Panc1 (cell line): ENCODE measurements around the gene LYRM4. TPM values are rescaled to one million over a fixed set of nuclear protein-coding genes. Genes with fewer than 3 reads are reported as not detected.

Experiments
- ATAC-seq: fragments of 200-7000 bp; cut with Tn5 transposase; 2 replicates; pipeline ENCODE4 v1.9.1; 2020; ENCODE audit warnings: mild to moderate bottlenecking, moderate library complexity
- BruUV-seq: library from RNA; stranded (reverse); fragments of 400-500 nt; replicated peaks from 2 replicates; lab custom pipeline; 2021; lab: Mats Ljungman, UMichigan
- CTCF ChIA-PET: fragments of 300-600 bp; sonication (Branson Sonifier 250); formaldehyde crosslinking; loops from one replicate; lab custom pipeline; 2022; ENCODE audit warnings: antibody characterized with exemption; lab: Charles Lee
- POLR2A ChIA-PET: fragments of 300-600 bp; sonication (Branson Sonifier 250); formaldehyde crosslinking; loops from one replicate; lab custom pipeline; 2022; ENCODE audit warnings: antibody characterized with exemption; lab: Charles Lee
- DNase-seq: peaks from one replicate; pipeline ENCODE4 v3.0.0-alpha.2; 2010; ENCODE audit warnings: low read depth, low spot score
- H3K27ac ChIP-seq: 2 replicates; pipeline ENCODE4 v1.5.1; 2011; ENCODE audit warnings: mild to moderate bottlenecking, low read length, inconsistent platforms
- H3K27me3 ChIP-seq: fragments of 200-500 bp; sonication (Bioruptor generic); 2 replicates; pipeline ENCODE4 v1.6.0; 2014; ENCODE audit warnings: low read length, inconsistent platforms; ENCODE audit not compliant: control insufficient read depth, insufficient read depth
- H3K36me3 ChIP-seq: fragments of 200-500 bp; sonication (Bioruptor generic); 2 replicates; pipeline ENCODE4 v1.5.1; 2014; ENCODE audit warnings: inconsistent platforms, mild to moderate bottlenecking, low read length, moderate library complexity; ENCODE audit not compliant: control insufficient read depth, insufficient read depth
- H3K4me1 ChIP-seq: 2 replicates; pipeline ENCODE4 v1.5.1; 2011; ENCODE audit warnings: inconsistent platforms, mild to moderate bottlenecking, low read length, moderate library complexity; ENCODE audit not compliant: control insufficient read depth, insufficient read depth
- H3K4me3 ChIP-seq, 2 experiments: 2 replicates each; pipeline ENCODE4 v1.5.1; 2011 to 2012; ENCODE audit warnings: low read depth in 2 of 2, low read length in 2 of 2, mild to moderate bottlenecking in 2 of 2, inconsistent platforms in 1 of 2, moderate library complexity in 1 of 2
- H3K9me3 ChIP-seq: fragments of 200-500 bp; sonication (Bioruptor generic); 2 replicates; pipeline ENCODE4 v1.5.1; 2014; ENCODE audit warnings: low read depth, mild to moderate bottlenecking, inconsistent platforms, low read length, moderate library complexity; ENCODE audit not compliant: control insufficient read depth, insufficient read depth
- CTCF ChIP-seq: fragments of 450-650 bp; IDR thresholded peaks from 2 replicates; pipeline ENCODE4 v1.5.1; 2017; ENCODE audit warnings: mild to moderate bottlenecking
- POLR2AphosphoS5 ChIP-seq: IDR thresholded peaks from 2 replicates; pipeline ENCODE4 v1.6.1; 2012; ENCODE audit warnings: mild to moderate bottlenecking, low read depth, low read length, moderate library complexity
- SIN3A ChIP-seq: IDR thresholded peaks from 2 replicates; pipeline ENCODE4 v1.6.1; 2012; ENCODE audit warnings: low read depth, mild to moderate bottlenecking, low read length, moderate library complexity, borderline replicate concordance; ENCODE audit not compliant: insufficient read depth
- TCF7L2 ChIP-seq: IDR thresholded peaks from 2 replicates; pipeline ENCODE4 v1.6.1; 2011; ENCODE audit warnings: mild to moderate bottlenecking, low read depth, low read length, inconsistent platforms
- in situ Hi-C: cut with HindIII; loops from 2 replicates; pipeline ENCODE4 v1.10.0; 2016; ENCODE audit warnings: low sequenced_read_pairs, low pct_unique_long_range_greater_than_20kb
- intact Hi-C: fragments of 100-400 bp; cut with micrococcal nuclease; formaldehyde crosslinking; loops from one replicate; pipeline ENCODE4 v1.10.0; 2022; ENCODE audit not compliant: unreplicated experiment
- total RNA-seq: library from RNA; stranded (reverse); gene quantifications from one replicate; pipeline ENCODE4 v1.2.1, GENCODE V29; 2021; ENCODE audit not compliant: unreplicated experiment
- TF ChIP-seq, protein P1 (sequence below), 2 experiments: IDR thresholded peaks; 2 replicates each; pipeline ENCODE4 v1.6.1; 2011 to 2012; ENCODE audit warnings: low read depth in 2 of 2, control low read depth in 1 of 2, low read length in 1 of 2, mild to moderate bottlenecking in 1 of 2, moderate library complexity in 1 of 2; ENCODE audit not compliant: insufficient read depth in 1 of 2

The LYRM4 gene
- total RNA-seq, 1 experiment from 2014 or later, result 27.4 TPM

DNA sequence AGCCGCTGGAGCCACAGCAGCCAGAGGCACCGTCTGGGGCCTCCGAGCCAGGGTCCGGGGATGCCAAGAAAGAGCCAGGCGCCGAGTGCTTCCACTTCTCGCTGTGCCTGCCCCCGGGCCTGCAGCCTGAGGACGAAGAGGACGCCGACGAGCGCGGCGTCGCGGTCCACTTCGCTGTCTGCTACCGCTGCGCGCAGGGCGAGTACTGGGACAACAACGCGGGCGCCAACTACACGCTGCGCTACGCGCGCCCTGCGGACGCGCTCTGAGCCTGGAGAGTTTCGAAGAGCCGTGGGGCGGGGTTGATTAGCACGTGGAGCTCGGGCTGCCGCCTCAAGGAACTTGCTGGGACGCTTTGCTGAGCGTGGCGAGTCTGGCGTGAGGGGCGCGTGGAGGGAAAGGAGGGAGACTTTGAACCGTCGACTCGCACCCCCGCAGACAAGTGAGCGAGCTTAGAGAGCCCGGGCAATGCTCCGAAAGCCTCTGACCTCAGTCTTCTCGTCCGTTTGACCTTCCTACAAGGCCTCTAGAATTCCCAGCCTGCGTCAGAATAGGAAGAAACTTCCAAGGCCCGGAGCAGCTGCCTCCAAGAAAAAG, 174.4 kb downstream of the LYRM4 start:
- intact Hi-C loops (no loop called here), in situ Hi-C loops (no loop called here)
- H3K36me3 ChIP-seq, result no peaks in the 10 kb centered on the region
- no peak for DNase-seq
- CTCF ChIA-PET, result no interaction called here
- H3K4me1 ChIP-seq, result no peaks in the 10 kb centered on the region
- H3K27ac ChIP-seq, result no peak overlapping the region
- no peaks in the 10 kb centered on the region for H3K9me3 ChIP-seq
- ATAC-seq, result no peak
- no peaks in the 10 kb centered on the region; the same call in none of the 2 replicates for H3K27me3 ChIP-seq
- H3K4me3 ChIP-seq, result no peak overlapping the region
- no peak for TF ChIP-seq TCF7L2
- no TSS peak for BruUV-seq
- POLR2A ChIA-PET, result no interaction called here

DNA sequence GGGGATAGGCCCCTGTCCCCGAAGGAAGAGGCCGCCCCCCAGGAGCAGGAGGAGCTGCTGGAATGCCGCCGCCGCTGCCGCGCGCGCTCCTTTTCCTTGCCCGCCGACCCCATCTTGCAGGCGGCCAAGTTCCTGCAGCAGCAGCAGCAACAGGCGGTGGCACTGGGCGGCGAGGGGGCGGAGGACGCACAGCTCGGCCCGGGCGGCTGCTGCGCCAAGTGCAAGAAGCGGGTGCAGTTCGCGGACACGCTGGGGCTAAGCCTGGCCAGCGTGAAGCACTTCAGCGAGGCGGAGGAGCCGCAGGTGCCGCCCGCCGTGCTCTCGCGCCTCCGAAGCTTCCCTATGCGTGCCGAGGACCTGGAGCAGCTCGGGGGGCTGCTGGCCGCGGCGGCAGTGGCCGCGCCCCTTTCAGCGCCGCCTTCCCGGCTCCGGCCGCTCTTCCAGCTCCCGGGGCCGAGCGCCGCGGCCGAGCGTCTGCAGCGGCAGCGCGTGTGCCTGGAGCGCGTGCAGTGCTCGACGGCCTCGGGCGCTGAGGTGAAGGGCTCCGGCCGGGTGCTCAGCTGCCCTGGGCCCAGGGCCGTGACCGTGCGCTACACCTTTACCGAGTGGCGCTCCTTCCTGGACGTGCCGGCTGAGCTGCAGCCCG, 175.0 kb downstream of the LYRM4 start:
- ATAC-seq, result peak; percentile 76
- Histone ChIP-seq H3K27ac (no peak overlapping the region), H3K36me3 (no peaks in the 10 kb centered on the region), H3K4me1 (no peaks in the 10 kb centered on the region), H3K27me3 (no peaks in the 10 kb centered on the region; the same call in 1 of the 2 replicates), H3K9me3 (no peaks in the 10 kb centered on the region), H3K4me3 (peak overlapping the region; percentile 48 to 61)
- in situ Hi-C loops, result no loop called here
- TF ChIP-seq, protein P1, sequence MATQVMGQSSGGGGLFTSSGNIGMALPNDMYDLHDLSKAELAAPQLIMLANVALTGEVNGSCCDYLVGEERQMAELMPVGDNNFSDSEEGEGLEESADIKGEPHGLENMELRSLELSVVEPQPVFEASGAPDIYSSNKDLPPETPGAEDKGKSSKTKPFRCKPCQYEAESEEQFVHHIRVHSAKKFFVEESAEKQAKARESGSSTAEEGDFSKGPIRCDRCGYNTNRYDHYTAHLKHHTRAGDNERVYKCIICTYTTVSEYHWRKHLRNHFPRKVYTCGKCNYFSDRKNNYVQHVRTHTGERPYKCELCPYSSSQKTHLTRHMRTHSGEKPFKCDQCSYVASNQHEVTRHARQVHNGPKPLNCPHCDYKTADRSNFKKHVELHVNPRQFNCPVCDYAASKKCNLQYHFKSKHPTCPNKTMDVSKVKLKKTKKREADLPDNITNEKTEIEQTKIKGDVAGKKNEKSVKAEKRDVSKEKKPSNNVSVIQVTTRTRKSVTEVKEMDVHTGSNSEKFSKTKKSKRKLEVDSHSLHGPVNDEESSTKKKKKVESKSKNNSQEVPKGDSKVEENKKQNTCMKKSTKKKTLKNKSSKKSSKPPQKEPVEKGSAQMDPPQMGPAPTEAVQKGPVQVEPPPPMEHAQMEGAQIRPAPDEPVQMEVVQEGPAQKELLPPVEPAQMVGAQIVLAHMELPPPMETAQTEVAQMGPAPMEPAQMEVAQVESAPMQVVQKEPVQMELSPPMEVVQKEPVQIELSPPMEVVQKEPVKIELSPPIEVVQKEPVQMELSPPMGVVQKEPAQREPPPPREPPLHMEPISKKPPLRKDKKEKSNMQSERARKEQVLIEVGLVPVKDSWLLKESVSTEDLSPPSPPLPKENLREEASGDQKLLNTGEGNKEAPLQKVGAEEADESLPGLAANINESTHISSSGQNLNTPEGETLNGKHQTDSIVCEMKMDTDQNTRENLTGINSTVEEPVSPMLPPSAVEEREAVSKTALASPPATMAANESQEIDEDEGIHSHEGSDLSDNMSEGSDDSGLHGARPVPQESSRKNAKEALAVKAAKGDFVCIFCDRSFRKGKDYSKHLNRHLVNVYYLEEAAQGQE (IDR thresholded peaks at IDR 0.05; ENCODE audit: insufficient read depth in 1 of 2, low read depth in 2 of 2, low read length in 1 of 2), result no peak
- TF ChIP-seq SIN3A (no peak), CTCF (no peak), TCF7L2 (no peak), POLR2AphosphoS5 (no peak)
- POLR2A ChIA-PET, result no interaction called here
- CTCF ChIA-PET, result no interaction called here
- BruUV-seq, result no TSS peak
- no peak for DNase-seq
- intact Hi-C loops, result no loop called here
